ENCODE measurements around the gene CTDSPL. TPM values are rescaled to one million over a fixed set of nuclear protein-coding genes. Genes with fewer than 3 reads are reported as not detected.
"Not testable (repeated sequence)": the region's sequence is repeated elsewhere in the genome, so short reads cannot be mapped to it uniquely, and the experiment has no call there.

The CTDSPL gene, protein sequence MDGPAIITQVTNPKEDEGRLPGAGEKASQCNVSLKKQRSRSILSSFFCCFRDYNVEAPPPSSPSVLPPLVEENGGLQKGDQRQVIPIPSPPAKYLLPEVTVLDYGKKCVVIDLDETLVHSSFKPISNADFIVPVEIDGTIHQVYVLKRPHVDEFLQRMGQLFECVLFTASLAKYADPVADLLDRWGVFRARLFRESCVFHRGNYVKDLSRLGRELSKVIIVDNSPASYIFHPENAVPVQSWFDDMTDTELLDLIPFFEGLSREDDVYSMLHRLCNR
- total RNA-seq, result 34.7 and 44.5 TPM in 2 replicates

DNA sequence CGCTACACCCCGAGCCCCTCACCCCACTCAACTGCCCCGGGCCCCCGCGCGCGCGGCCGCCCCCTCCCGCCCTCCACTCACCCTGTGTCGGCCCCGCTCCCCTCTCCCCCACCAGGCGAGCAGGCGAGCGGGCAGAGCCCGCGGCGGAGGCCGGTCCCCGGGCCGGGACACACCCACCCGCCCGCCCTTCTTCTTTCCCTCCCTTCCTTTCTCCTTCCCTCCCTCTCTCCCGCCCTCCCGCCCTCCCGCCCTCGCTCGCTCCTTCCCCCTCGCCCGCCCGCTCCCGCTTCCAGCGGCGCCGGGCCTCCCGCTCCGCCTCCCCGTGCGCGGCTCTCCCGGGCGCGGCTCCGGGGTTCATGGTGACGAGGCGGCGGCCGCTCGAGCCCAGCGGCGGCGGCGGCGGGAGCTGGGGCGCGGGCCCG lies at the start of gene CTDSPL:
Gene CTDSPL, plus strand, starts transcription at position 261 of the 422 bp plus-strand sequence. CDS start 320 bp downstream, outside the sequence.
- Histone ChIP-seq H3K27ac (ENCODE audit: low read depth, low read length) (peak within 1 kb of the TSS; percentile 57), H3K4me3 (ENCODE audit: insufficient read depth, low read length) (peak within 1 kb of the TSS; percentile 83), H3K27me3 (ENCODE audit: insufficient read depth, low read length) (no peaks in the 10 kb centered on the region), H3K36me3 (ENCODE audit: insufficient read depth, low read length) (no peaks in the 10 kb centered on the region), H2AFZ (ENCODE audit: low read length) (peak within 1 kb of the TSS; percentile 92), H3K9me3 (ENCODE audit: low read depth, low read length) (no peaks in the 10 kb centered on the region), H3K4me2 (ENCODE audit: insufficient read depth, low read length) (peak within 1 kb of the TSS; percentile 99), H4K20me1 (ENCODE audit: insufficient read depth, low read length) (peaks cover 32% of the 10 kb centered on the region), H3K4me1 (ENCODE audit: insufficient read depth, low read length) (peaks cover 20% of the 10 kb centered on the region), H3K79me2 (ENCODE audit: insufficient read depth, low read length) (peaks cover 57% of the 10 kb centered on the region)
- peak; percentile 95 for DNase-seq (ENCODE audit: insufficient read length, low spot score, missing footprints)
- TF ChIP-seq, protein P1, sequence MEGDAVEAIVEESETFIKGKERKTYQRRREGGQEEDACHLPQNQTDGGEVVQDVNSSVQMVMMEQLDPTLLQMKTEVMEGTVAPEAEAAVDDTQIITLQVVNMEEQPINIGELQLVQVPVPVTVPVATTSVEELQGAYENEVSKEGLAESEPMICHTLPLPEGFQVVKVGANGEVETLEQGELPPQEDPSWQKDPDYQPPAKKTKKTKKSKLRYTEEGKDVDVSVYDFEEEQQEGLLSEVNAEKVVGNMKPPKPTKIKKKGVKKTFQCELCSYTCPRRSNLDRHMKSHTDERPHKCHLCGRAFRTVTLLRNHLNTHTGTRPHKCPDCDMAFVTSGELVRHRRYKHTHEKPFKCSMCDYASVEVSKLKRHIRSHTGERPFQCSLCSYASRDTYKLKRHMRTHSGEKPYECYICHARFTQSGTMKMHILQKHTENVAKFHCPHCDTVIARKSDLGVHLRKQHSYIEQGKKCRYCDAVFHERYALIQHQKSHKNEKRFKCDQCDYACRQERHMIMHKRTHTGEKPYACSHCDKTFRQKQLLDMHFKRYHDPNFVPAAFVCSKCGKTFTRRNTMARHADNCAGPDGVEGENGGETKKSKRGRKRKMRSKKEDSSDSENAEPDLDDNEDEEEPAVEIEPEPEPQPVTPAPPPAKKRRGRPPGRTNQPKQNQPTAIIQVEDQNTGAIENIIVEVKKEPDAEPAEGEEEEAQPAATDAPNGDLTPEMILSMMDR (IDR thresholded peaks at IDR 0.05; ENCODE audit: extremely low read depth, low read depth, low read length), result no peak

DNA sequence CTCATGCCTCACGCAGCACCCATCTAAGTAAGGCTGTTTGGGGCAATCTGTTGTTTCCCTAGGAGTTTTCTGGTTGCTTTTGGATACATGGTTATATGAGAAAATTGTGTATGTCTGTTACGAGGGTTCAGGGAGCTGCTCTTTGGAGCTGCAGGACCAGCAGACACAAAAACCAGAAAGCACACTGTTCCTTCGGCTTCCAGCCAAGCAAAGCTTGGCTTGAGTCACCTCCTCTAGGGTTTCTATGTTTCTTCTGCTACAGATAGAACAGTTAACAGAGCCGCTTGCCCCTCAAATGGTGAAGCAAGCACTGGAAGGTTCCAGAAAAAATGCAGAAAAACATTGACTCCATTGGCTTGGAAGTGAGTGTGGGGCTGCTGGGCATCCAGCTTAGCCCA lies 49.2 kb upstream of the CTDSPL start:
- Histone ChIP-seq H3K4me1 (ENCODE audit: insufficient read depth, low read length) (peaks cover 9% of the 10 kb centered on the region), H3K36me3 (ENCODE audit: insufficient read depth, low read length) (no peaks in the 10 kb centered on the region), H3K27me3 (ENCODE audit: insufficient read depth, low read length) (no peaks in the 10 kb centered on the region), H3K9me3 (ENCODE audit: low read depth, low read length) (no peaks in the 10 kb centered on the region), H4K20me1 (ENCODE audit: insufficient read depth, low read length) (no peaks in the 10 kb centered on the region), H3K79me2 (ENCODE audit: insufficient read depth, low read length) (no peaks in the 10 kb centered on the region), H3K27ac (ENCODE audit: low read depth, low read length) (no peak overlapping the region), H2AFZ (ENCODE audit: low read length) (no peak overlapping the region), H3K4me2 (ENCODE audit: insufficient read depth, low read length) (no peak overlapping the region), H3K4me3 (ENCODE audit: insufficient read depth, low read length) (no peak overlapping the region)
- peak; percentile 84 for DNase-seq (ENCODE audit: insufficient read length, low spot score, missing footprints)
- TF ChIP-seq, protein P1 (IDR thresholded peaks at IDR 0.05; ENCODE audit: extremely low read depth, low read depth, low read length), result no peak

DNA sequence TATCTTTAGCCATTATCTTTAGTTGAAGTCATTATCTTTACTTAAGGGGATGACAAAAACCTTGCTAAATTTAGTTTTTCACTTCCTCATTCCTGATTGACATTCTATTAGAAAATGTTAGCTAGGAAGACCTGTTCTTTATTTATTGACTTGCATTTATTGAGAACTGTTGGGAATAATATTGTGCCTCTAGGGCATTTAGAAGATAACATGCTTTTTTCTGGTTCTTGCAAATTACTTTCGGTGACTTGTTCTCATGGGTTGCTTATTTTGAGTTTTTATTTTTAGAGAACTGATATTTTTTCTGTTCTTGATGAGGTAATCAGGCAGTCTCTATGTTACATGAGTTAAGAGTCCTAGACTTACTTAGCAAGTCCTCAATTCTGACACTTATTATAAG lies 48.3 kb upstream of the CTDSPL start:
- no peak overlapping the region for H3K4me2 ChIP-seq (ENCODE audit: insufficient read depth, low read length)
- no peak overlapping the region for H2AFZ ChIP-seq (ENCODE audit: low read length)
- no peaks in the 10 kb centered on the region for H3K9me3 ChIP-seq (ENCODE audit: low read depth, low read length)
- H3K4me3 ChIP-seq (ENCODE audit: insufficient read depth, low read length), result no peak overlapping the region
- DNase-seq (ENCODE audit: insufficient read length, low spot score, missing footprints), result no peak
- H3K79me2 ChIP-seq (ENCODE audit: insufficient read depth, low read length), result no peaks in the 10 kb centered on the region
- TF ChIP-seq, protein P1 (IDR thresholded peaks at IDR 0.05; ENCODE audit: extremely low read depth, low read depth, low read length), result no peak
- H3K4me1 ChIP-seq (ENCODE audit: insufficient read depth, low read length), result peaks cover 9% of the 10 kb centered on the region
- no peaks in the 10 kb centered on the region for H4K20me1 ChIP-seq (ENCODE audit: insufficient read depth, low read length)
- H3K36me3 ChIP-seq (ENCODE audit: insufficient read depth, low read length), result no peaks in the 10 kb centered on the region
- no peaks in the 10 kb centered on the region for H3K27me3 ChIP-seq (ENCODE audit: insufficient read depth, low read length)
- no peak overlapping the region for H3K27ac ChIP-seq (ENCODE audit: low read depth, low read length)

DNA sequence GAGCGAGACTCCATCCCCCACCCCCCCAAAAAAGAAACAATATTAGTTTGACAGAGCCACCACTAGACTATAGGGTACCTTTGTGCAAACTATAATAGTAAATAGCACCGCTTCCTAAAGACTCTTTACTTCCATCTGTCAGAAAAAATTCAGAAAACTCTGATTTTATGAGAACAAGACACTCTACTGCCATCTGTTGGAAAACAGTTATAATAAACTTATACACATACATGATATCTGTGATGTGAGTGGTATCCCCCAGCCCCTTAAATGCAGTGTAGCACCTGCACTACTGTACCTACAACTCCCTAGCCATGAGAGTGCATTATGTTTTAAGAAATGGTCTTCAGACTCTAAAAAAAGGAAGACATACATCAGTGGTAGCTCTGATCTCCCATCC lies 47.1 kb upstream of the CTDSPL start:
- DNase-seq (ENCODE audit: insufficient read length, low spot score, missing footprints), result no peak
- H4K20me1 ChIP-seq (ENCODE audit: insufficient read depth, low read length), result no peaks in the 10 kb centered on the region
- H3K9me3 ChIP-seq (ENCODE audit: low read depth, low read length), result no peaks in the 10 kb centered on the region
- no peak overlapping the region for H3K4me3 ChIP-seq (ENCODE audit: insufficient read depth, low read length)
- H3K4me2 ChIP-seq (ENCODE audit: insufficient read depth, low read length), result no peak overlapping the region
- no peaks in the 10 kb centered on the region for H3K27me3 ChIP-seq (ENCODE audit: insufficient read depth, low read length)
- no peaks in the 10 kb centered on the region for H3K79me2 ChIP-seq (ENCODE audit: insufficient read depth, low read length)
- TF ChIP-seq, protein P1 (IDR thresholded peaks at IDR 0.05; ENCODE audit: extremely low read depth, low read depth, low read length), result peak; percentile 43
- H2AFZ ChIP-seq (ENCODE audit: low read length), result no peak overlapping the region
- peaks cover 9% of the 10 kb centered on the region for H3K4me1 ChIP-seq (ENCODE audit: insufficient read depth, low read length)
- no peak overlapping the region for H3K27ac ChIP-seq (ENCODE audit: low read depth, low read length)
- no peaks in the 10 kb centered on the region for H3K36me3 ChIP-seq (ENCODE audit: insufficient read depth, low read length)

DNA sequence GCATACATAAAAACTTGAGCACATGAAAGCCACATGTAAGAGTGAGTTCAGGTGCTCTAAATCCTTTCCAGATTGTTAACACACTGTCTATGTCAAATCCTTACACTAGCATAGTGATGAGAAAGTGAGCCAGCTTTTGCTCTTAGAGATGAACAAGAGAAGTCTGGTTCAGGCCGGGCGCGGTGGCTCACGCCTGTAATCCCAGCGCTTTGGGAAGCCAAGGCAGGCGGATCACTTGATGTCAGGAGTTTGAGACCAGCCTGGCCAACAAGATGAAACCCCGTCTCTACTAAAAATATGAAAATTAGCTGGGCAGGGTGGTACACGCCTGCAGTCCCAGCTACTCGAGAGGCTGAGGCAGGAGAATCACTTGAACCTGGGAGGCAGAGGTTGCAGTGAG lies 46.5 kb upstream of the CTDSPL start:
- H3K36me3 ChIP-seq (ENCODE audit: insufficient read depth, low read length); H3K4me2 ChIP-seq (ENCODE audit: insufficient read depth, low read length); H3K27ac ChIP-seq (ENCODE audit: low read depth, low read length); H3K4me3 ChIP-seq (ENCODE audit: insufficient read depth, low read length); H3K9me3 ChIP-seq (ENCODE audit: low read depth, low read length); H3K27me3 ChIP-seq (ENCODE audit: insufficient read depth, low read length); H3K4me1 ChIP-seq (ENCODE audit: insufficient read depth, low read length); H3K79me2 ChIP-seq (ENCODE audit: insufficient read depth, low read length); DNase-seq (ENCODE audit: insufficient read length, low spot score, missing footprints); H2AFZ ChIP-seq (ENCODE audit: low read length); H4K20me1 ChIP-seq (ENCODE audit: insufficient read depth, low read length): not testable (repeated sequence)

All from osteoblast (primary cell).